ENCODE measurements around the gene DHX35.

Gene DHX35

DNA sequence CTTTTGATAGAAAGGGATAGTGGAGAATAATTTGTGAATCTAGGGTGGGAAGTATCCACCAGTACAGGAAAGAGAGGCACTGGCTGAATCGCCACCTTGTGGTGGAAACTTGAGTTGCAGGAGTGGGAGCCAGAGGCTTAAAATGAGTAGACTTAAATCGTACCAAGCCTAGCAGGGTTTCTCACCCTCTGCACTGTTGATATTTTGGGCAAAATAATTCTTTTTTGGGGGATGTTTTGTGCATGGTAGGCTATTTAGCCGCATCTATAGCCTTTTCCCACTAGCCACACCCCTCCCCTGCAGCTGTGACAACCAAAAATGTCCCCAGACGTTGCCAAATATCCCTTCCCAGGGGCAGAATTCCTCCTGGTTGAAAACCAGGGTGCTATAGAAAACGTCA lies 119.1 kb downstream of the DHX35 start:
- DNase-seq (ENCODE audit: low read depth), result peak; percentile 73
- TF ChIP-seq, protein P1, sequence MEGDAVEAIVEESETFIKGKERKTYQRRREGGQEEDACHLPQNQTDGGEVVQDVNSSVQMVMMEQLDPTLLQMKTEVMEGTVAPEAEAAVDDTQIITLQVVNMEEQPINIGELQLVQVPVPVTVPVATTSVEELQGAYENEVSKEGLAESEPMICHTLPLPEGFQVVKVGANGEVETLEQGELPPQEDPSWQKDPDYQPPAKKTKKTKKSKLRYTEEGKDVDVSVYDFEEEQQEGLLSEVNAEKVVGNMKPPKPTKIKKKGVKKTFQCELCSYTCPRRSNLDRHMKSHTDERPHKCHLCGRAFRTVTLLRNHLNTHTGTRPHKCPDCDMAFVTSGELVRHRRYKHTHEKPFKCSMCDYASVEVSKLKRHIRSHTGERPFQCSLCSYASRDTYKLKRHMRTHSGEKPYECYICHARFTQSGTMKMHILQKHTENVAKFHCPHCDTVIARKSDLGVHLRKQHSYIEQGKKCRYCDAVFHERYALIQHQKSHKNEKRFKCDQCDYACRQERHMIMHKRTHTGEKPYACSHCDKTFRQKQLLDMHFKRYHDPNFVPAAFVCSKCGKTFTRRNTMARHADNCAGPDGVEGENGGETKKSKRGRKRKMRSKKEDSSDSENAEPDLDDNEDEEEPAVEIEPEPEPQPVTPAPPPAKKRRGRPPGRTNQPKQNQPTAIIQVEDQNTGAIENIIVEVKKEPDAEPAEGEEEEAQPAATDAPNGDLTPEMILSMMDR (conservative IDR thresholded peaks at IDR 0.05; ENCODE audit: low read length), result peak; percentile 98
- H3K4me3 ChIP-seq (ENCODE audit: low read length), result no peak overlapping the region

DNA sequence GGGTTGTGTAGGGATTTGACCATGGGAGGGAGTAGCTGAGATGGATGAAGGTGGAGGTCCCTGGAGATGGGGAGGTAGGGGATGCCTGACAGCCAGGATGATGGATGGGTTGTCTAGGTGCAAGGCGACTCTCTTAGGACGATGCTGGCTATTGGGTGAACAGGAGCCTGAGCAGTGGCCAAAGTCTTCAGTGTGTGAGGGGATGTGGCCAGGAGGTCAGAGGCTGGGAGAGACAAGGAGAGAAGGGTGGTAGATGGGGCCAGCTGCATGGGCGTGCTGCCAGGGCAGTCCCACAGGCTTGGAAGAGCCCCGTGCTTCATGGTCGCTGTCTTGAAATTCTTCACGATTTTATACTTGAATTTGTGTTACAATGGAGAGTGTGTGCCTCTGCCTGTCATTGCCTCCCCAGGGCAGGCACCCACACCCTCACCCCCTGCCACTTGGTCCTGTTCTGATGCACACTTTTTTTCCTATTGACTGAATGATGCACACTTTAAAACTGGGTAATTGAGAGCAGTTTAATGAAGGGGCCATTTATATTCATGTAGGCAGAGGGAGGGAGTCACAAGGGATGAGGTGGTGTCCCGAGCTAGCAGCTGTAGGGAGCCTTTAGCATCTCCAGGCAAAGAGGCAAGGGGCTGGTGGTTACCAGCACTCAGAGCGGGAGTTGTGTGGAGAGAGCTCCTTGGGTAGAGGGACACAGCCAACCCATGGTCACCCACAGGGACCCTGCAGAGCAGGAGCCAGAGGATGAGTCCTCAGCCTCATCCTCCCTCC lies 120.7 kb downstream of the DHX35 start:
- TF ChIP-seq, protein P1 (conservative IDR thresholded peaks at IDR 0.05; ENCODE audit: low read length), result no peak
- no peak overlapping the region for H3K4me3 ChIP-seq (ENCODE audit: low read length)
- no peak for DNase-seq (ENCODE audit: low read depth)

DNA sequence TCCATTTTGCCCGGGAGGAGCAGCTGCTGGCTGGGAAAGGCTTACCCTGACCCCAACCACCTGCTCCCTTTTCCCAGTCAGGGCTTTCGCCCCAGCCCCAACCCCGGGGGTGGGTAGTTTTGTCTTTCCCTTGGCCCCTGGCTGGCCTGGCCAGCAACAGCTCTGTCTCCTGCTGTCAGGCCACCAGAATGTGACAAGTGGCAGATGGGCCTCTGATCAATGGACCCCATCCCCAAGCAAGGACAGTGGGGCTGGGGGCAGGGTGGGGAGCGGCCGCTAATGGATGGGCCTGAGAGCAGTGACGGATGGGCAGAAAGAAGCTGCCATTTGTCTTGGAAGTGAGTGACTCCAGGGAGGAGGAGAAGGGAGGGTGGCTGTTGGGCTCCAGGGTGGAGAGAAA lies 121.6 kb downstream of the DHX35 start:
- TF ChIP-seq, protein P1 (conservative IDR thresholded peaks at IDR 0.05; ENCODE audit: low read length), result no peak
- no peak for DNase-seq (ENCODE audit: low read depth)
- no peak overlapping the region for H3K4me3 ChIP-seq (ENCODE audit: low read length)

DNA sequence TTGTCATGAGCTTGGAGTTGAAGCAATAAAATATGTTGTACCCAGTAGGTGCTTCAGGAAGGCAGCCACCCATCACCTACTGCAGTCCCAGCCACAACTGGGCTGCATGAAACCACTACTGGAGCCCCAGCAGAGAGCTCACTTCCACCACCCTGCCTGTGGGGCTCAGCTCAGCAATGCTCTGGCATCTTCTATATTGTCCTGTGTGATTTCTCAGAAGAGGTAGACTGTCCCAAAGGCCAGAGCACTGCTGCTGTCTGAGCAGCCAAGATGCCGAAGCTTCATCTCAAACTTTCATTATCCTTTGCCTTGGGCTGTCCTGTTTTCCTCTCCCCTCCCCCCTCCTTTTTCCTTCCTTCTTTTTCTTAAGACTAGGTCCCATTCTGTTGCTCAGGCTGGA lies 126.9 kb downstream of the DHX35 start:
- no peak for DNase-seq (ENCODE audit: low read depth)
- TF ChIP-seq, protein P1 (conservative IDR thresholded peaks at IDR 0.05; ENCODE audit: low read length), result no peak
- no peak overlapping the region for H3K4me3 ChIP-seq (ENCODE audit: low read length)

Data from AG10803 (cell line).